Left colon (tissue), 2 donors: ENCODE results near the gene GNG7. TPM values are rescaled to one million over a fixed set of nuclear protein-coding genes. Genes with fewer than 3 reads are reported as not detected.
A peak's percentile ranks its signal among the peaks of the same experiment; 100 is the strongest.

Experiments
- ATAC-seq: fragments of 200-7000 bp; cut with Tn5 transposase; one replicate; pipeline ENCODE4 v1.9.1; 2020; ENCODE audit warnings: mild to moderate bottlenecking, moderate library complexity
- DNase-seq, 2 donors: peaks; one replicate each; pipeline ENCODE4 v3.0.0-alpha.2; 2020
- intact Hi-C, 2 donors: fragments of 100-400 bp; cut with DNase I in 1 of 2; cut with micrococcal nuclease in 1 of 2; formaldehyde crosslinking; loops; one replicate each; pipeline versions ENCODE4 v1.11.2 to v1.14.0; 2022; cut with DNase I, micrococcal nuclease
- long read RNA-seq: library from polyadenylated mRNA; unstranded; transcript quantifications from one replicate; pipeline ENCODE4 v2.0.0, GENCODE V29; 2021
- total RNA-seq, 2 donors: library from RNA; stranded (reverse); fragmentation: NEBNext Ultra II Directional; extraction: Animal tissue kit (Norgen Biotek cat#: 25700); gene quantifications; one replicate each; pipeline ENCODE4 v1.2.1, GENCODE V29; 2021
- donor health status: DM: no; HTN: no; CAD: no.
- donor health status: DM: yes; HTN: yes; CAD: no.

GNG7 gene
- 1 to 10 TPM; 1.4 to 5.3 TPM for total RNA-seq
- long read RNA-seq = 0 reads

DNA sequence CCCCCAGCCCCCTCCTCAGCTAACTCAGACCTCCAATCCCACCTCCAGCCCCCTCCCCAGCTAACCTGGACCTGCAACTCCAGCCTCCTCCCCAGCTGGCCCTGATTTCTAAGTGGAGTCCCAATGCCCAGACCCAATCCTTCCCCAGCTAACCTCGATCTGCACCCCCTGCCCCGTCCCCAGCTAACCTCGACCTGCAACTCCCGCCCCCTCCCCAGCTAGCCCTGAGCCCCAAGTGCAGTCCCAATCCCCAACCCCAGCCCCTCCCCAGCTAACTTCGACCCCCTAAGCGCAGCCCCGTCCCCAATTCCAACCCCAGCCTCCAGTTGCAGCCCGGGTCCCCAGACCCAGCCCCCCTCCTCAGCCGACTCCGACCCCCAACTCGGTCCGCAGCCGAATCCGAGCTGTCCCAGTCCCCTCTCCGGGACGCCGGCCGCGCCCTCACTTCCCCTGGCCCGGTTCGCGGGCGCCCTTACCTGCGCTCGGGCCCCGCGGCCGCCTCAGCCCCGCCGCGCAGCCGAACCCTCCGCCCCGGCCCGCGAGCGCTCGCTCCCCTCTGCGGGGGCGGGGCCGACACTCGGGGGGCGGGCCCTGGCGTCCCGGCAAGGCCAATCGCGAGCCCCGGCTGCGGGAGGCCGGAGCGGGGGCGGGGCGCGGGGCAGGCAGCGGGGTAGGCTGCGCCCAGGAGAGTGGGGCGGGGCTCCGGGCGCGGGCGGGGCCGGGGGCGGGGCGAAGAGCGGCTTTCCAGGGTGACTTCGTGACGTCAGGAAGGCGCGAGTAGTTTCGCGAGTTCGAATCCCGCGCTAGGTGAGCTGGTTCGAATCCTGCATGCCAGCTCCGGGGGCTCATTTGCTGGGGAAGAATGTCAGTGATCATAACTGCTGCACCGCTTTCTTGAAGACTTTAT is at the start of gene GNG7:
Gene GNG7, minus strand, starts transcription at position 525 of the 907 bp plus-strand sequence. CDS start 182,006 bp downstream, outside the sequence.
- peak; percentile 89 to 96 for DNase-seq
- intact Hi-C loops = no loop called here
- peak; percentile 100 for ATAC-seq

DNA sequence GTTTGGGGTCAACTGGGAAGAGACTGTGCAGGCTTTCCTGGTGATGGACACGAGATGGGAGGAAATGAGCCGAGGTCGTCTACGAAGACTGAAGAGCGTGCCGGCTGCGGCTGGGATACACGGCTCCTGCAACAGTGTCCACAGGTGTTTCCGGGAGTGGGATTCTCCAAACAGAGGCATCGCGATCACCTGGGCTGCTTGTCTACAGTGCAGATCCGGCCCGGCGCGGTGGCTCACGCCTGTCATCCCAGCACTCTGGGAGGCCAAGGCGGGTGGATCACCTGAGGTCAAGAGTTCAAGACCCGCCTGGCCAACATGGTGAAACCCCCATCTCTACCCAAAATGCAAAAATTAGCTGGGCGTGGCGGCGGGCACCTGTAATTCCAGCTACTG is 48.9 kb upstream of the GNG7 start:
- no peak for DNase-seq
- intact Hi-C loops = no loop called here
- ATAC-seq = no peak

DNA sequence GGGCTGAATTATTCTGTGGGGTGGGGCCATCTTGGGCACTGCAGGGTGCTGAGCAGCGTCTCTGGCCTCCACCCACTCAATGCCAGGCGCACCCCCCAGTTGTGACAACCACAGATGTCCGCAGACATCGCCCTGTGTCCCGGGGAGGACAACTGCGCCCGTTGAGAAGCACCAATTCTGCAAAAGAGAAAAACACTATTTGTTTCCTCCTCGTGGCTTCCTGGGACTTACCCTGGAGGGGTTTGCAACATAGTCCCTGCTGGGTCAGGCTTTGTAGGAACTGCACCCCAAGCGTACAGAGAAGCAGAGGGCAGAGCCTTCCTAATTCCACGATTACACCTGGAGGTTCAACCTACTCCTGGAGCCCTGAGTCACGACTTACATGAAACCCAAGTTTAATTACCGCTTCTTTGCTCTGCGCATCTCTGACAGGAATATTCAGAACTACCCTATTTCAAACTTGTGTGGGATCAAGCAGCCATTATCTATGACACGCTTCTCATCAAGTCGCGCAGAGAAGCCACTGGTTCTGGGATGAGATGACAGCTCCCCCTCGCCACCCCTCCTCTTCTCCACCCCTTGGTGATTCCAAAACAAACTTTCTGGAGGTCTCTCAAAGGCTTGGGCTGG is 48.4 kb upstream of the GNG7 start:
- no peak for DNase-seq
- intact Hi-C loops = no loop called here
- ATAC-seq = no peak

DNA sequence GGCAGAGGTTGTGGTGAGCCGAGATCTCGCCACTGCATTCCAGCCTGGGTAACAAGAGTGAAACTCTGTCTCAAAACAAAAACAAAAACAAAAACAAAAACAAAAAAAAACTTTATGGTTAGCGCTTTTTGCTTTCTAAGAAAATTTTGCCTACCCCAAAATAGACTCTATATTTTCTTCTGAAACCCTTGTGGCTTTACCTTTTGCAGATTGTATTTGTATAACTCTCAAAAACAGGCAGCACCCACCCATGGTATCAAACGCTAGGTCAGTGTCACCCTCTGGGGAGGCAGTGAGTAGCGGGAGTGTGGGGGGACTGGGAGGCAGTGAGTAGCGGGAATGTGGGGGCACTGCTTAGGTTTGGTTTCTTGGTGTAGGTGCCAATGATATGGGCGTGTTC is 44.9 kb upstream of the GNG7 start:
- intact Hi-C loops = loop anchor here in 1 of 2 donors (5.0 kb wide), 1 partner anchor 100 kb away; no protein-coding TSS in a partner anchor
- DNase-seq (no peak), ATAC-seq (no peak)

DNA sequence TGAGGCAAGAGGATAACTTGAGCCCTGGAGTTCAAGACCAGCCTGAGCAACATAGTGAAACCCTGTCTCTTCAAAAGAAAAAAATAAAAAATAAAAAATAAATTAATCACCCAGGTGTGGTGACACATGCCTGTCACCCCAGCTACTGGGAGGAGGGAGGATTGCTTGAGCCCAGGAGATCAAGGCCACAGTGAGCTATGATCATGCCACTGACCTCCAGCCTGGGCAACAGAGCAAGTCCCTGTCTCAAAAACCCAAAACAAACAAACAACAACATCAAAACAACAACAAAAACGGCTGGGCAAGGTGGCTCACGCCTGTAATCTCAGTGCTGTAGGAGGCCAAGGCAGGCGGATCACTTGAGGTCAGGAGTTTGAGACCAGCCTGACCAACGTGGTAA is 41.6 kb upstream of the GNG7 start:
- intact Hi-C loops = no loop called here
- DNase-seq = no peak
- ATAC-seq = no peak

DNA sequence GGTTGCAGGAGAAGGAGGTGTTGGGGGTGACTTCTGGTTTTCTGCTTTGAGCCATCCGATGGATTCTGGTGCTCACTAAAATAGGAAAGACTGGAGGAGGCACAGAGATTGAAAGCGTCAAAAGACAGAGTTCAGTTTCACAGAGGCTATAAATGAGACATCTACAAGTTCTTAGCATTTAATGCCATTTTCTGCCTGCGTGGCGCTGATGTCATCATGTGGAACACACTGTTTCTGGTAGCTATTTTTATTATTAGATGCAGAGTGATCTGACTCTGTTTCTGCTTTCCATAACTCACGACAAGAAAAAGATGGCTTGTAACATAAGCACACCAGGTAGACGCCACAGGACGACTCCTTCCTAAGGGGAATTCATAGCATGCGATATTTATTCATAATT is 40.6 kb upstream of the GNG7 start:
- DNase-seq = no peak
- no peak for ATAC-seq
- intact Hi-C loops = no loop called here

DNA sequence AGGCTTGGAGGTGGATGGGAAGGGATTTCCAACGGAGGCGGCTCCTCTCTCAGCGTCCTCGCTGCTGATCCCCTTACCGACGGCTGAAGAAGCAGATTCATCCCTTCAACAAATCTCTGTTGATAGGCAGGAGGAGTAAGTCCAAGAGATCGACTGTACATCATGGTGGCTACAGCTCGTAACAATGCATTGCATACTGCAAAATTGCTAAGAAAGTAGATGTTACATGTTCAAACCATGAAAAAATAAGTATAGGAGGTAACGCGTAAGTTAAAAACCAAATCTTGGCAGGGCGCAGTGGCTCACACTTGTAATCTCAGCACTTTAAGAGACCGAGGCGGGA is 37.8 kb upstream of the GNG7 start:
- DNase-seq = no peak
- ATAC-seq = no peak
- intact Hi-C loops = no loop called here

DNA sequence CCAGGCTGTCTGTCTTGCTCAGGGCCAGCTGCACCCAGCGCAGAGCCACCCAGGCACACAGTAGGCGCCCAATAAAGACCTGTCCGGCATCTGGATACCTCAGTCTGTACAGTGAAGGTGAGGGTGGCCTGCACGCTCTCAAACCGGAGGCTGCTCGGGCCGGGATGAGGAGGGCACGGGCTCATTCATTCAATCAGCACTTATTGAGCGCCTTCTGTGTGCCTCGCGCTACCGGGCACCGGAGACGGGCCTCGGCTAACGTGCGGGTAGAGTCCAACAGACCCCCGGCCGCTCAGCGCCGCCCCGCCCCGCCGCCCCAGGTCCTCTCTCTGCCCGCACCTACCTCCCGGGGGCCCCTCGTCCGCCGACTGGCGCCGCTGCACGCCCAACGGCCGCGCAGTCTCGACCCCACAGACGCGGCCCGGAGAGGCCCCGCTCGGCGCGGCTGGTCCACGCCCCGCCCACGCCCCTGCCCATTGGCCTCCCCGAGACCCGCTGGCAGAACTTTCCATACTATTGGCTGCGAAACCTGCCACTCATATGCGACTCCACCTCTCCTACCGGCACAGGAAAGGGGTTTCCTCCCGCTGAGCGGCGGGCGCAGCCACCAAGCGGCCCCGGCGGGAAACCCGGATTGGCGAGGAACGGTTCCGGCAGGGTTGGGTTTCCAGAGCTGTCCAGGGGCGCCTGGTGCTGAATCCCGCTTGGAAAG is 37.3 kb upstream of the GNG7 start, which contains the start of gene SLC39A3:
Gene SLC39A3, minus strand, starts transcription at position 416 of the 712 bp plus-strand sequence. CDS start 2,760 bp downstream, outside the sequence.
- DNase-seq (peak; percentile 97 to 99), ATAC-seq (peak; percentile 100)
- intact Hi-C loops = no loop called here

DNA sequence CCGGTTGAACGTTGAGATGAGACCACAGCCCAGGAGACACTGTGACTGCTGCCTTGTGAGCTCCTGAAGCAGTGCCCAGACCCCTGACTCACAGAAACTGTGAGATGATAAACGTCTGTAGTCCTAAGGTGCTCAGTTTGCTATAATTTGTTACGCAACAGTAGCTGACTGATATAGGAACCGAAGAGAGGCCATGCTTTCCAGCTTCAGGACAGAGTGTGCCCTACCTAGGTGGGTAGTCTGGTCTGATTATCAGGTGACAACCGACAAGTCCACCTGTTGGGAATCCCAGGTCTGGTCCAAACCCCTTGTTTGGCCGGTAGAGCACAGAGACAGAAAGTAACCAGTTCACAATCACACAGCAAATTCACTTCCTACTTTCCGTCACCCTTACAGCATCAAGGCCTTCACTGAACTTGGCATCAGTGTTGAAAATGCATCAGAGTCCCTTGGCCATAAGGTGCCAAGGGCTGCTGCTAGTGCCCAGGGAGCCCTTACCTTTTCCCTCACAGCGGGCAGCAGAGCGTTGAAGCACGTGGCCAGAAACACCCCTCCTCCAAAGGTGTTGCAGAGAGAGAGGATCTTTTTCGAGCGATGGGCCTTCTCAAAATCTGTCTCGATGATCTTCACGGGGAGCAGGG is 34.2 kb upstream of the GNG7 start:
- ATAC-seq = no peak
- intact Hi-C loops = no loop called here
- no peak for DNase-seq

DNA sequence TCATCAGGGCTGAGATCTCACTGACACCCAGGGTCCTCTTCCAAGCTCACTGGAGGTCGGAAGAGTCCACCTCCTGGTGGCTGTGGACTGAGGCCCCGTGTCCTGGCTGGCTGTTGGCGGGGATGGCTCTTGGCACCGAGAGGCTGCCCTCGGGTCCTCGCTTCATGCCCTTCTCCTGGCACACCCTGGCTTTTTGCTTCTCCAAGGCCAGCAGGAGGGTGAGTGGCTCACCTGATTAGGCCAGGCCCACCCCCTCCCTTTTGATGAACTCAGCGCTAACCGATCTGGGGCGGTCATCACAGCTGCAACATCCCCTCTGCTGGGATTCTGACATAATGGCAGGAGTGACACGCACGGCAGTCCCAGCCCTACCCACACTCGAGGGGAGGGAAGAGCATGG is 32.9 kb upstream of the GNG7 start:
- no peak for DNase-seq
- no peak for ATAC-seq
- intact Hi-C loops = no loop called here

DNA sequence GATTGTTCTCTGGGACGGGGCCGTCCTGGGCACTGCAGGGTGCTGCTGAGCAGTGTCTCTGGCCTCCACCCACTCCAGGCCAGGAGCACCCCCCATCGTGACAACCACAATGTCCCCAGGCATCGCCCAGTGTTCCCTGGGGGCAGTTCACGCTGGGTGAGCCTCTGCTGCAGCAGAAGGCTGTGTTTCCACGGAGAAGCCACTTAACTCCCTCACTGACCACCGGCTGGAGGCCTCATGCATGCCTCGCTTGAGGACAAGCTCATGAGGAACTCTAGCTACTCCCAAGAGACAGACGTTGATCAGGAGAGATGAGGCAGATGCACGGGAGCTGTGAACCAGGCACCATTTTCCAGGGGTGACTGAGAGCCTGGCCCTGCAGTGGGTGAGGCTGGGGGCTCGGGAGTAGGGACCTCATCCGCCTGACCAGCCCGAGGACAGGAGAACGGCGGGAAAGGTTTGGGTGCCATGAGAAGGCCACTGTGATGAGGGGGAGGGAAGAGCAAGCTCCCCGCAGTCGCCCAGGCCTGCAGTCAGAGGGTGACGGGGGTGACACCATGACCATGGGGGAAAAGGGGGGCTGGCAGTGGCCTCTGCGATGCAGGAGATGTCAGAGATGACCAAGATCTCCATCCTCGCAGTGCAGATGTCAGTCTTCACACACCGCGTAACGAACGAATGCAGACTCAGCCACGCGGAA is 32.2 kb upstream of the GNG7 start:
- ATAC-seq = no peak
- intact Hi-C loops = no loop called here
- DNase-seq = no peak

DNA sequence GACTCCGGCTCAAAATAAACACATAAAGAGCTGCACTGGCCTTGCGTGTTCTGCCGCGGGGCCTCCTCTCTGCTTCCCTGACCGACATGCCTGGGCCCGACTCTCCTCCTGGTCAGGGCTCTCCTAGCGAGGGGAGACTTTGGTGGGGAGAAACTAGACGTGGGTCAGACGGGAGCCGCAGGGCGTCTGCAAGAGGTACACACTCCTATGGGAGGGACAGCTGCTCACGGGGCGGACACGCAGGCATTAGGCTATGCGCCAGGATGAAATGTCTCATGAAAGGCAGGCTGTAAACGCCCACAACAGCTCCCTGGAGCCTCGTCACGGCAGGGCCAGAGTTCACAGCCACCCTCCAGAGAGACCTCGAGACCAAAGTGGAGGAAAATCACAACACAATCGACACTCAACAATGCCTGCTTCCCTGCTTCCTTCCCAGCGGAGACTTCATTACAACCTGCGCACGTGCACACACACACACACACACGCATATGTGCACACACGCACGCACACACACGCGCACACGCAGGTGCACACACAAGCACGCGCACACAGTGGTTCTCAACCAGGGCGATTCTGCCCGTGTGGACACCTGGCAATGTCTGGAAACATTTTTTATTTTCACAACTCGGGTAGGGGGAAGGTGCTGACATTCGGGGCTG is 31.6 kb upstream of the GNG7 start:
- peak in 1 of 2 donors; percentile 62 for DNase-seq
- peak; percentile 95 for ATAC-seq
- intact Hi-C loops = no loop called here

DNA sequence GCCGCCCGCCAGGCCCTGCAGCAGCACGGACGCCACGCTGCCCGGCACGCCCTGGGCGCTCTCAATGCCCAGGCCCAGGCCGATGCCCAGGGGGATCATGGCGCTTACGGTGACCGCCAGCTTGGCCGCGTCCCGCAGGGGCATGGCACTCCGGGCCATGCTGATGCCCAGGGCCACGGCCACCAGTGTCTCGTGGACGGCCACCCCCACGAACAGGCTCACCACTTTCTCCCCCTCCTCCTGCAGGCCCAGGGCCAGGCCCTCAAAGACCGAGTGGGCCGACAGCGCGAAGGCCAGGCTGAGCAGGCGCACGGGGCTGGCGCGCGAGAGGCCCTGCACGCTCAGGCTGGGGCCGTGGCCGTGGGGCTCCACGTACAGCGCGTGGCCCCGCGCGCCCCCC is 30.4 kb upstream of the GNG7 start:
- ATAC-seq (no peak), DNase-seq (no peak)
- intact Hi-C loops = no loop called here

DNA sequence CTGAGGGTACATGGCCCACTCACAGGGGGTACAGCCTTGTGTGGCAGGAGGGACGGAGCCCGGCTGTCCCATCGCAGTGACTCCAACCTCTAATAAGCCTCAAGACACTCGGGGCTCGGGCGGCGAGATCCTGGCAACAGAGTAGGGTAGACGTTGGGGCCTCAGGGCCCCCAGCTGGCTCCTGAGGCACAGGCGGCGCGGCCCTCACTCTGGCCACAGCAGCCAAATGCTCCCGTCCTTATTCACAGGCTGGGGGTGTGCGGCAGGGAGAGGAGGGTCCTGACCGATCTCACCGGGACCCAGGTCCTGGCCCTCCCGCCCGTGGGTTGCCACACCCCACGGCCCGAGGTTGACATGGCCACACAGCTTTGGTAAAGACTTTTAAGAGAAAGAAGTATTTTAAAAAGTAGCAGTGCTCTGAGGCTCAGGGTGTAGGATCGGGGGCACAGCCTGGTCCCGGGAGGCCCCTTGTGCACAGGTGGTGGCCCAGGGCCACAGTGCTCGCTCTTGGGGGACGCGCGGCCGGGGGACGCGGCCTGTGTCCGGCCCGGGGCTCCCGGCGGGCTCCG is 29.7 kb upstream of the GNG7 start:
- DNase-seq = no peak
- intact Hi-C loops = no loop called here
- ATAC-seq = no peak

DNA sequence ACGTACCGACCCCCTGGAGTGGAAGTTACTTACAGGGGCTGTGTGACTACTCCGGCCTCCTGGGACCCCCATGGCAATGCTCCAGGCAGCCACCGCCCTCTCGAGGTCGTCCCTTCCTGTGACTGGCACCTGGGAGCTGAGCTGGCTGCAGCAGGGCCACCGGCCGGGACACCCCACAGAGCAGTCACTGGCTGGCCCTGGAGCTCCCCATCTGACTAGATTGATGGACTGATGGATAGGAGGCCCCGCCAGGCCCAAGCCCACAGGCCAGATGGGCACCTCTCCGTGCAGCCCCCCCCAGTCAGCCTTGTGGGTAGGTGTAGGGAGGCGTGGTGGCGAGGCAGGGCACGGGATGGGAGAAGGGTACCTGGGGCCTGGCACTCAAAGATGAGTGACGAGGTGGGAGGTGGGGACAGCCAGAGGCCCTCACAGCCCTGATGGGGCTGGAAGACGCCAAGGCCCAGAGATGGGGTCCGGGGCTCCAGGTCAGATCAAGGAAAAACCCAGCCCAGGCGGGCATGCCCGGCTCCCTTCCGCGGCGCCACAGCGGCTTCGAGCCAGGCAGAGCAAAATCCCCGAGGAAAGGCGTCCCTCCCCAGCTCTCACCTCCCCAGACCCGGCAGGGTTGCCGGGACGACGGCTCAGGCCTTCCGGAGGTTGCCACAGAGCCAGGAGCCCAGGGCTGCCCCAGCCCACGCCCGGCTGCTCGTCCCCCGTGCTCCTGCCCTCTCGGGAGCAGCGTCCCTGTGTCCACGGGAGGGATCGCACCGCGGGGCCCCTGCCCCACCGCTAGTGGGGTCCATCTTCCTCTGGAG is 28.9 kb upstream of the GNG7 start:
- intact Hi-C loops = no loop called here
- ATAC-seq = no peak
- no peak for DNase-seq

DNA sequence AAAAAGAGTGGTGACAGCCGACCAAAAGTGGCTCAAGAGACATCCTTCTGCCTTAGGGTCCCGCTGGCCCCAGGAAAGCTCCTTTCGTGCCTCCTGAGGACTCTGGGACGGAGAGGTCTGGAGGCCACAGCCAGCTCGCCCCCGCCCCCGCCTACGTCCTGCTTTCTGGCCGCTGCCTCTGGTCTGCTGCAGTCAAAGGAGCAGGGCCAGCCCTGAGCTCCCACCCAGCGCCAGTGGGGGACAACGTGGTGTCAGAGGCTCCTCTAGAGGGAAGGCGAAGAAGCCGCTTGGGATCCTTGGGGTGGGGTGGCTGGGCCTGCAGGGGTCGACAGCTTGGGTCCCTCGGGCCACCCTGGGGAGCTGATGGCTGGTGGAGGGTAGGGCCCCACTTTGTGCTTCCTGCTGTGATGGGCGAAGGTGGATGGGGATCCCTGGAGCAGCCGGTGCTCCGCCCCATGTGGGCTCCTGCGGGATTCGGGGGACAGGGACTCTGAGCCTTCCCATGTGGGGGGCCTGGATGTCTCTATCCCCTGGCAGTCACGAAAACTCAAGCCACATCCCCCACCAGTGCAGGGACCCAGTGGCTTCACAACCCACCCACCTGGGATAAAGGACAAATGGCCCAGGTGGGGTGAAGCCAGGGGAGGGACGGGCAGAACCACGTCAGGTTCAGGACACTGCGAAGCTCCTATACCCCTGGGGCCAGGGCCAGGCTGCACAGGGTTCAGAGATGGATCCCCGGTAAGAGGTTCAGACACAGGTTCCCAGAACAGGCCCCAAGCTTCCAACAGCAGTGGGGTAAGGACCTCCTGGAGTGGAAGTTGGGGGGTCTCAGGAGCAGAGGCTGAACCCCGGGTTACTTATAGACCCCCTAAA is 27.7 kb upstream of the GNG7 start:
- no peak for DNase-seq
- intact Hi-C loops = no loop called here
- no peak for ATAC-seq
